ENCODE results near the gene GMDS. TPM values are rescaled to one million over a fixed set of nuclear protein-coding genes. Genes with fewer than 3 reads are reported as not detected.

The GMDS gene
- total RNA-seq, 1 experiment from 2014 or later = 35.0 TPM

- H3K4me3 Mint-ChIP-seq = no peak overlapping the region
- ATAC-seq = no peak
- CTCF ChIA-PET = no interaction called here
Measured at GRCh38 chr6:2047855-2048254, 197.6 kb downstream of the GMDS start.

GRCh38 chr6:2044192-2044591, 201.2 kb downstream of the GMDS start:
- CTCF ChIA-PET = no interaction called here
- TF ChIP-seq SMAD3 (CRISPR knock-in tag; IDR thresholded peaks at IDR 0.05; ENCODE audit: borderline replicate concordance) (no peak), KAT7 (CRISPR knock-in tag; IDR thresholded peaks at IDR 0.05; ENCODE audit: borderline replicate concordance) (no peak), TEAD4 (CRISPR knock-in tag; IDR thresholded peaks at IDR 0.05) (no peak), ZNF121 (CRISPR knock-in tag; IDR thresholded peaks at IDR 0.05) (no peak), IRF2 (CRISPR knock-in tag; IDR thresholded peaks at IDR 0.05; ENCODE audit: borderline replicate concordance, low read depth) (no peak), JUN (CRISPR knock-in tag; IDR thresholded peaks at IDR 0.05) (no peak), ZBTB21 (CRISPR knock-in tag; IDR thresholded peaks at IDR 0.05; ENCODE audit: borderline replicate concordance) (no peak), AFF4 (CRISPR knock-in tag; IDR thresholded peaks at IDR 0.05; ENCODE audit: borderline replicate concordance) (no peak), PRRX2 (CRISPR knock-in tag; IDR thresholded peaks at IDR 0.05) (no peak), CTCF (IDR thresholded peaks at IDR 0.05) (no peak), STAT6 (CRISPR knock-in tag; conservative IDR thresholded peaks at IDR 0.05; ENCODE audit: low read depth) (no peak)

More at GRCh38 chr6:2047855-2048254, 197.6 kb downstream of the GMDS start:
- DNase-seq (ENCODE audit: low spot score) = no peak
- peaks cover 14% of the 10 kb centered on the region for H3K9me3 Mint-ChIP-seq
- POLR2A ChIA-PET = no interaction called here
- TF ChIP-seq GABPB1 (CRISPR knock-in tag; IDR thresholded peaks at IDR 0.05) (peak; percentile 47), HMGA2 (CRISPR knock-in tag; IDR thresholded peaks at IDR 0.05) (no peak)
- no peaks in the 10 kb centered on the region for H3K27me3 Mint-ChIP-seq (ENCODE audit: low read depth)
- no peaks in the 10 kb centered on the region for H3K4me1 Mint-ChIP-seq
- H3K36me3 Mint-ChIP-seq = peaks cover 3% of the 10 kb centered on the region; the same call in 1 of the 2 replicates
- peak overlapping the region; percentile 48; the same call in 1 of the 2 replicates for H3K27ac Mint-ChIP-seq

GRCh38 chr6:2042956-2043648, 202.3 kb downstream of the GMDS start:
- no peak for DNase-seq (ENCODE audit: low spot score)
- Mint-ChIP-seq H3K36me3 (peaks cover 3% of the 10 kb centered on the region; the same call in 1 of the 2 replicates), H3K27ac (no peak overlapping the region), H3K4me3 (no peak overlapping the region), H3K9me3 (peaks cover 7% of the 10 kb centered on the region), H3K27me3 (ENCODE audit: low read depth) (no peaks in the 10 kb centered on the region), H3K4me1 (no peaks in the 10 kb centered on the region)
- ATAC-seq = no peak
- CTCF ChIA-PET = no interaction called here
- POLR2A ChIA-PET = no interaction called here
- no peak for TF ChIP-seq ZBTB21 (CRISPR knock-in tag; IDR thresholded peaks at IDR 0.05; ENCODE audit: borderline replicate concordance)
- no peak for TF ChIP-seq KAT7 (CRISPR knock-in tag; IDR thresholded peaks at IDR 0.05; ENCODE audit: borderline replicate concordance)
- no peak for TF ChIP-seq ESRRA (CRISPR knock-in tag; IDR thresholded peaks at IDR 0.05; ENCODE audit: borderline replicate concordance)
- no peak for TF ChIP-seq ETV6 (CRISPR knock-in tag; IDR thresholded peaks at IDR 0.05)
- no peak for TF ChIP-seq ZNF263 (CRISPR knock-in tag; IDR thresholded peaks at IDR 0.05; ENCODE audit: low read depth)
- TF ChIP-seq ZNF138 (CRISPR knock-in tag; conservative IDR thresholded peaks at IDR 0.05) = no peak
- TF ChIP-seq AFF4 (CRISPR knock-in tag; IDR thresholded peaks at IDR 0.05; ENCODE audit: borderline replicate concordance) = no peak
- no peak for TF ChIP-seq PREB (CRISPR knock-in tag; IDR thresholded peaks at IDR 0.05; ENCODE audit: borderline replicate concordance)

More at GRCh38 chr6:2044192-2044591, 201.2 kb downstream of the GMDS start:
- POLR2A ChIA-PET = no interaction called here
- H3K36me3 Mint-ChIP-seq = peaks cover 3% of the 10 kb centered on the region; the same call in 1 of the 2 replicates
- H3K27me3 Mint-ChIP-seq (ENCODE audit: low read depth) = no peaks in the 10 kb centered on the region
- peaks cover 7% of the 10 kb centered on the region for H3K9me3 Mint-ChIP-seq
- DNase-seq (ENCODE audit: low spot score) (no peak), ATAC-seq (no peak)
- no peaks in the 10 kb centered on the region for H3K4me1 Mint-ChIP-seq
- no peak overlapping the region for H3K27ac Mint-ChIP-seq
- H3K4me3 Mint-ChIP-seq = no peak overlapping the region

All from WTC11 (cell line).